Activated CD4-positive, alpha-beta T cell treated with anti-CD3 and anti-CD28 coated beads for 36 hours (primary cell): Measurements from ENCODE around the gene MVB12B. TPM values are rescaled to one million over a fixed set of nuclear protein-coding genes. Genes with fewer than 3 reads are reported as not detected.

Source experiments
- ATAC-seq: fragments of 200-7000 bp; cut with Tn5 transposase; one replicate; pipeline ENCODE4 v1.10.0; 2021; ENCODE audit warnings: mild to moderate bottlenecking, moderate library complexity
- CTCF ChIA-PET: fragments of 350-600 bp; sonication (Branson Sonifier 250); formaldehyde crosslinking; loops from one replicate; lab custom pipeline; 2021; ENCODE audit warnings: antibody characterized with exemption; lab: Charles Lee
- POLR2A ChIA-PET: fragments of 350-600 bp; sonication (Branson Sonifier 250); formaldehyde crosslinking; loops from one replicate; lab custom pipeline; 2021; ENCODE audit warnings: antibody characterized with exemption, inconsistent platforms; lab: Charles Lee
- DNase-seq: peaks from one replicate; pipeline ENCODE4 v3.0.0-alpha.2; 2020
- H3K27ac Mint-ChIP-seq: one replicate; pipeline ENCODE4 v1.8.0; 2021; ENCODE audit warnings: mixed read lengths
- H3K27me3 Mint-ChIP-seq: one replicate; pipeline ENCODE4 v1.8.0; 2021; ENCODE audit warnings: mixed read lengths
- H3K36me3 Mint-ChIP-seq: one replicate; pipeline ENCODE4 v1.8.0; 2021; ENCODE audit warnings: low read depth, mixed read lengths
- H3K4me1 Mint-ChIP-seq: one replicate; pipeline ENCODE4 v1.8.0; 2021; ENCODE audit warnings: mixed read lengths
- H3K4me3 Mint-ChIP-seq: one replicate; pipeline ENCODE4 v1.8.0; 2021; ENCODE audit warnings: mild to moderate bottlenecking, moderate library complexity, mixed read lengths
- H3K9me3 Mint-ChIP-seq: one replicate; pipeline ENCODE4 v1.8.0; 2021; ENCODE audit warnings: low read depth, mixed read lengths
- intact Hi-C, 2 experiments: fragments of 100-400 bp; cut with DNase I in 1 of 2; cut with micrococcal nuclease in 1 of 2; formaldehyde crosslinking; loops; one replicate each; pipeline versions ENCODE4 v1.14.2 to v1.15.1; 2022 to 2024; cut with DNase I, micrococcal nuclease
- total RNA-seq, 2 experiments: library from RNA; stranded (reverse); gene quantifications; one replicate each; pipeline ENCODE4 v1.2.3, GENCODE V29; 2021

MVB12B gene
- total RNA-seq, 2 experiments from 2014 or later: 3.0 TPM

GRCh38 chr9:126517833-126518356, 191.3 kb downstream of the MVB12B start:
- peak overlapping the region; percentile 66 for H3K27ac Mint-ChIP-seq
- peak overlapping the region; percentile 61 for H3K4me3 Mint-ChIP-seq
- intact Hi-C loops: loop anchor here (1.0 to 10.0 kb wide), 8 partner anchors 39 to 997 kb away; partner anchors contain the start of genes PBX3 (in 1 of the 2) and ZBTB43 (in 1 of the 2)
- H3K27me3 Mint-ChIP-seq: peaks cover 56% of the 10 kb centered on the region
- DNase-seq: no peak
- ATAC-seq: no peak
- CTCF ChIA-PET: interaction anchor here (0.6 to 1.5 kb wide), 5 partner anchors 8 to 206 kb away, joined by 3 to 5 read pairs (median 3); no protein-coding TSS in a partner anchor
- no peaks in the 10 kb centered on the region for H3K36me3 Mint-ChIP-seq
- POLR2A ChIA-PET: interaction anchor here (0.7 kb wide), 1 partner anchor 201 kb away, joined by 3 read pairs; no protein-coding TSS in a partner anchor
- H3K9me3 Mint-ChIP-seq: no peaks in the 10 kb centered on the region
- H3K4me1 Mint-ChIP-seq: peaks cover 38% of the 10 kb centered on the region

- no peak overlapping the region for H3K27ac Mint-ChIP-seq
- POLR2A ChIA-PET: no interaction called here
- H3K9me3 Mint-ChIP-seq: no peaks in the 10 kb centered on the region
- H3K4me1 Mint-ChIP-seq: peaks cover 45% of the 10 kb centered on the region
- no peak for DNase-seq
- intact Hi-C loops: loop anchor here (5.0 to 10.0 kb wide), 3 partner anchors 39 to 771 kb away; partner anchors contain the start of genes PBX3 (in 1 of the 2) and ZBTB43 (in 1 of the 2)
- H3K4me3 Mint-ChIP-seq: no peak overlapping the region
- no peak for ATAC-seq
- H3K36me3 Mint-ChIP-seq: no peaks in the 10 kb centered on the region
- H3K27me3 Mint-ChIP-seq: peaks cover 50% of the 10 kb centered on the region
- CTCF ChIA-PET: interaction anchor here (1.3 kb wide), 1 partner anchor 21 kb away, joined by 3 read pairs; no protein-coding TSS in a partner anchor
Observed at GRCh38 chr9:126518763-126519162, 192.1 kb downstream of the MVB12B start.

GRCh38 chr9:126519660-126520420, 193.2 kb downstream of the MVB12B start:
- no peaks in the 10 kb centered on the region for H3K36me3 Mint-ChIP-seq
- ATAC-seq (peak; percentile 23), DNase-seq (peak; percentile 45)
- H3K4me1 Mint-ChIP-seq: peaks cover 51% of the 10 kb centered on the region
- CTCF ChIA-PET: interaction anchor here (0.6 kb wide), 1 partner anchor 13 kb away, joined by 4 read pairs; no protein-coding TSS in a partner anchor
- no peak overlapping the region for H3K27ac Mint-ChIP-seq
- H3K4me3 Mint-ChIP-seq: no peak overlapping the region
- H3K27me3 Mint-ChIP-seq: peaks cover 54% of the 10 kb centered on the region
- POLR2A ChIA-PET: no interaction called here
- no peaks in the 10 kb centered on the region for H3K9me3 Mint-ChIP-seq
- intact Hi-C loops: loop anchor here (5.0 to 10.0 kb wide), 3 partner anchors 37 to 773 kb away; partner anchors contain the start of genes PBX3 (in 1 of the 2) and ZBTB43 (in 1 of the 2)

GRCh38 chr9:126520453-126520852, 193.8 kb downstream of the MVB12B start:
- H3K27ac Mint-ChIP-seq: no peak overlapping the region
- H3K4me3 Mint-ChIP-seq: no peak overlapping the region
- H3K4me1 Mint-ChIP-seq: peaks cover 54% of the 10 kb centered on the region
- intact Hi-C loops: no loop called here
- no peaks in the 10 kb centered on the region for H3K36me3 Mint-ChIP-seq
- no peaks in the 10 kb centered on the region for H3K9me3 Mint-ChIP-seq
- ATAC-seq (no peak), DNase-seq (no peak)
- H3K27me3 Mint-ChIP-seq: peaks cover 55% of the 10 kb centered on the region
- POLR2A ChIA-PET: no interaction called here
- CTCF ChIA-PET: no interaction called here

GRCh38 chr9:126521089-126521488, 194.5 kb downstream of the MVB12B start:
- ChIA-PET POLR2A (no interaction called here), CTCF (no interaction called here)
- DNase-seq (no peak), ATAC-seq (no peak)
- intact Hi-C loops: no loop called here
- no peak overlapping the region for H3K27ac Mint-ChIP-seq
- H3K4me3 Mint-ChIP-seq: no peak overlapping the region
- H3K27me3 Mint-ChIP-seq: peaks cover 51% of the 10 kb centered on the region
- no peaks in the 10 kb centered on the region for H3K36me3 Mint-ChIP-seq
- no peaks in the 10 kb centered on the region for H3K9me3 Mint-ChIP-seq
- peaks cover 54% of the 10 kb centered on the region for H3K4me1 Mint-ChIP-seq

- no peak overlapping the region for H3K4me3 Mint-ChIP-seq
- H3K9me3 Mint-ChIP-seq: no peaks in the 10 kb centered on the region
- intact Hi-C loops: no loop called here
- DNase-seq (no peak), ATAC-seq (no peak)
- H3K36me3 Mint-ChIP-seq: no peaks in the 10 kb centered on the region
- ChIA-PET POLR2A (no interaction called here), CTCF (no interaction called here)
- H3K27me3 Mint-ChIP-seq: peaks cover 49% of the 10 kb centered on the region
- H3K27ac Mint-ChIP-seq: no peak overlapping the region
- H3K4me1 Mint-ChIP-seq: peaks cover 51% of the 10 kb centered on the region
Observed at GRCh38 chr9:126521551-126521950, 194.9 kb downstream of the MVB12B start.

- CTCF ChIA-PET: interaction anchor here (0.6 to 2.5 kb wide), 5 partner anchors 8 to 963 kb away, joined by 3 to 6 read pairs (median 3); no protein-coding TSS in a partner anchor
- POLR2A ChIA-PET: no interaction called here
- Mint-ChIP-seq H3K27me3 (peaks cover 44% of the 10 kb centered on the region), H3K9me3 (no peaks in the 10 kb centered on the region), H3K27ac (no peak overlapping the region), H3K4me3 (no peak overlapping the region), H3K4me1 (peaks cover 46% of the 10 kb centered on the region), H3K36me3 (no peaks in the 10 kb centered on the region)
- ATAC-seq (no peak), DNase-seq (no peak)
- intact Hi-C loops: no loop called here
Observed at GRCh38 chr9:126521976-126522590, 195.5 kb downstream of the MVB12B start.

GRCh38 chr9:126522612-126523356, 196.2 kb downstream of the MVB12B start:
- ChIA-PET CTCF (interaction anchor here (0.6 to 2.5 kb wide), 5 partner anchors 8 to 964 kb away, joined by 3 to 6 read pairs (median 3); no protein-coding TSS in a partner anchor), POLR2A (no interaction called here)
- ATAC-seq: no peak
- Mint-ChIP-seq H3K27ac (no peak overlapping the region), H3K4me1 (peaks cover 39% of the 10 kb centered on the region), H3K9me3 (no peaks in the 10 kb centered on the region), H3K36me3 (no peaks in the 10 kb centered on the region), H3K27me3 (peaks cover 38% of the 10 kb centered on the region), H3K4me3 (peak overlapping the region; percentile 21)
- no peak for DNase-seq
- intact Hi-C loops: no loop called here

- peaks cover 31% of the 10 kb centered on the region for H3K27me3 Mint-ChIP-seq
- ChIA-PET POLR2A (no interaction called here), CTCF (interaction anchor here (2.3 to 2.5 kb wide), 2 partner anchors 9 to 34 kb away, joined by 6 to 11 read pairs; no protein-coding TSS in a partner anchor)
- DNase-seq (peak; percentile 71), ATAC-seq (peak; percentile 81)
- H3K36me3 Mint-ChIP-seq: no peaks in the 10 kb centered on the region
- H3K4me1 Mint-ChIP-seq: peaks cover 32% of the 10 kb centered on the region
- no peaks in the 10 kb centered on the region for H3K9me3 Mint-ChIP-seq
- peak overlapping the region; percentile 53 for H3K27ac Mint-ChIP-seq
- H3K4me3 Mint-ChIP-seq: peak overlapping the region; percentile 3
- intact Hi-C loops: no loop called here
Observed at GRCh38 chr9:126523611-126524111, 197.0 kb downstream of the MVB12B start.

GRCh38 chr9:126524353-126525077, 197.9 kb downstream of the MVB12B start:
- Mint-ChIP-seq H3K9me3 (no peaks in the 10 kb centered on the region), H3K4me3 (no peak overlapping the region), H3K27me3 (peaks cover 22% of the 10 kb centered on the region), H3K4me1 (peaks cover 23% of the 10 kb centered on the region), H3K36me3 (no peaks in the 10 kb centered on the region), H3K27ac (no peak overlapping the region)
- DNase-seq (no peak), ATAC-seq (no peak)
- POLR2A ChIA-PET: no interaction called here
- intact Hi-C loops: no loop called here
- CTCF ChIA-PET: interaction anchor here (1.1 to 2.5 kb wide), 3 partner anchors 10 to 264 kb away, joined by 3 to 11 read pairs (median 6); no protein-coding TSS in a partner anchor
